SU-DHL-6 (cell line): ENCODE measurements around the gene CACNG3.

Source experiments
- H2AFZ ChIP-seq: fragments of 200-600 bp; sonication (generic); 2 replicates; pipeline ENCODE4 v1.6.1; 2014; ENCODE audit warnings: low read depth, mild to moderate bottlenecking, moderate library complexity, mixed read lengths, antibody characterized with exemption, low read length; ENCODE audit not compliant: severe bottlenecking
- H3F3A ChIP-seq: fragments of 200-600 bp; shearing (Covaris generic); 2 replicates; pipeline ENCODE4 v1.6.0; 2016; ENCODE audit warnings: antibody characterized with exemption, mild to moderate bottlenecking; ENCODE audit not compliant: insufficient read depth
- H3K27ac ChIP-seq: fragments of 200-600 bp; sonication (generic); 2 replicates; pipeline ENCODE4 v1.5.1; 2016; ENCODE audit warnings: low read depth, mild to moderate bottlenecking, low read length, moderate library complexity, mixed read lengths
- H3K27me3 ChIP-seq: fragments of 200-600 bp; sonication (generic), shearing (Covaris generic); 2 replicates; pipeline ENCODE4 v1.6.0; 2014; ENCODE audit warnings: mild to moderate bottlenecking, low read length
- H3K36me3 ChIP-seq: fragments of 200-600 bp; sonication (generic); 2 replicates; pipeline ENCODE4 v1.6.1; 2014; ENCODE audit warnings: mild to moderate bottlenecking, low read length, mixed read lengths
- H3K4me2 ChIP-seq: fragments of 300-600, 200-600 bp; shearing (Covaris generic), sonication (generic); 2 replicates; pipeline ENCODE4 v1.6.0; 2014; ENCODE audit warnings: low read length, low read depth, mild to moderate bottlenecking; ENCODE audit not compliant: poor library complexity, severe bottlenecking
- H3K4me3 ChIP-seq: fragments of 200-600 bp; sonication (generic); 2 replicates; pipeline ENCODE4 v1.5.1; 2014; ENCODE audit warnings: antibody characterized with exemption, low read length, mild to moderate bottlenecking, mixed read lengths; ENCODE audit not compliant: insufficient read depth, poor library complexity, severe bottlenecking
- H3K79me2 ChIP-seq: fragments of 200-600 bp; sonication (generic); 2 replicates; pipeline ENCODE4 v1.6.1; 2014; ENCODE audit warnings: mild to moderate bottlenecking, low read length, moderate library complexity; ENCODE audit not compliant: insufficient read depth
- H3K9ac ChIP-seq: fragments of 200-600 bp; sonication (generic); 2 replicates; pipeline ENCODE4 v1.7.0; 2014; ENCODE audit warnings: mild to moderate bottlenecking, low read length
- H3K9me2 ChIP-seq: fragments of 200-600 bp; sonication (generic); replicated peaks from 2 replicates; pipeline ENCODE4 v1.6.1; 2014; ENCODE audit warnings: low read length; ENCODE audit not compliant: insufficient read depth
- H3K9me3 ChIP-seq: fragments of 200-600 bp; sonication (generic); 2 replicates; pipeline ENCODE4 v1.6.1; 2014; ENCODE audit warnings: low read length, mixed read lengths; ENCODE audit not compliant: insufficient read depth
- H4K20me1 ChIP-seq: fragments of 200-600 bp; sonication (generic); 2 replicates; pipeline ENCODE4 v1.6.1; 2014; ENCODE audit warnings: low read depth, mild to moderate bottlenecking, antibody characterized with exemption, low read length, moderate library complexity, mixed read lengths
- CTCF ChIP-seq: fragments of 200-600 bp; sonication (generic); IDR thresholded peaks from one replicate; pipeline ENCODE4 v1.5.1; 2017; ENCODE audit warnings: antibody characterized with exemption, mild to moderate bottlenecking, low read length, moderate library complexity; ENCODE audit not compliant: insufficient read depth, poor library complexity, severe bottlenecking
- EZH2phosphoT487 ChIP-seq: fragments of 200-600 bp; sonication (generic), shearing (Covaris generic); conservative IDR thresholded peaks from 2 replicates; pipeline ENCODE4 v1.6.1; 2018; ENCODE audit warnings: mild to moderate bottlenecking, antibody characterized with exemption, low read length, moderate library complexity, mixed read lengths

CACNG3 gene

GRCh38 chr16:24322106-24322505 is 66.0 kb downstream of the CACNG3 start:
- Histone ChIP-seq H3K79me2 (no peaks in the 10 kb centered on the region), H3K9me3 (no peaks in the 10 kb centered on the region), H3K4me2 (no peak overlapping the region), H3K9me2 (no peaks in the 10 kb centered on the region), H3K4me3 (no peak overlapping the region), H3K27ac (no peak overlapping the region), H3K27me3 (no peaks in the 10 kb centered on the region), H3K36me3 (no peaks in the 10 kb centered on the region), H3F3A (no peaks in the 10 kb centered on the region), H3K9ac (no peak overlapping the region), H2AFZ (no peak overlapping the region), H4K20me1 (no peaks in the 10 kb centered on the region)
- TF ChIP-seq EZH2phosphoT487 (no peak), CTCF (no peak)

DNA sequence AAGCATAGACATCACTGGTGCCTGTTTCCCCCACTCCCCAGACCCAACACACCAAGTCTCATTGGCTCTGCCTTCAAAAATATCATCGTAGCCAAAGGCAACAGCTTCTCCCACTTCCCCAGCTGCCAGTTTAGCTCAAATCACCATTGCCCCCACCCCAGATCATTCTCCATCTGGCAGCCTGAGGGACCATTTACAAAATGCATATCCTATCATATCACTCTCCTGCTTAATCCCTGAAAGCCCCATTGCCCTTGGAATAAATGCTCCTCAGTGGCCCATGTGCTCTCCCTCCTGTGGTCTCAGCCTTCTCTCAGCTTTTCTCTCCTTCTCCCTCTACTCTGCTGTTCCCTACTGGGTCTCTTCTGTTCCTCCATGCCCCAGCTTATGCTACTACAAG is 68.3 kb downstream of the CACNG3 start:
- Histone ChIP-seq H3K9ac (no peak overlapping the region), H3K36me3 (no peaks in the 10 kb centered on the region), H3K27me3 (no peaks in the 10 kb centered on the region), H3K9me2 (no peaks in the 10 kb centered on the region), H3K4me3 (no peak overlapping the region), H3K4me2 (no peak overlapping the region), H3K9me3 (no peaks in the 10 kb centered on the region), H3K27ac (no peak overlapping the region), H2AFZ (no peak overlapping the region), H4K20me1 (no peaks in the 10 kb centered on the region), H3K79me2 (no peaks in the 10 kb centered on the region), H3F3A (no peaks in the 10 kb centered on the region)
- TF ChIP-seq CTCF (no peak), EZH2phosphoT487 (no peak)

DNA sequence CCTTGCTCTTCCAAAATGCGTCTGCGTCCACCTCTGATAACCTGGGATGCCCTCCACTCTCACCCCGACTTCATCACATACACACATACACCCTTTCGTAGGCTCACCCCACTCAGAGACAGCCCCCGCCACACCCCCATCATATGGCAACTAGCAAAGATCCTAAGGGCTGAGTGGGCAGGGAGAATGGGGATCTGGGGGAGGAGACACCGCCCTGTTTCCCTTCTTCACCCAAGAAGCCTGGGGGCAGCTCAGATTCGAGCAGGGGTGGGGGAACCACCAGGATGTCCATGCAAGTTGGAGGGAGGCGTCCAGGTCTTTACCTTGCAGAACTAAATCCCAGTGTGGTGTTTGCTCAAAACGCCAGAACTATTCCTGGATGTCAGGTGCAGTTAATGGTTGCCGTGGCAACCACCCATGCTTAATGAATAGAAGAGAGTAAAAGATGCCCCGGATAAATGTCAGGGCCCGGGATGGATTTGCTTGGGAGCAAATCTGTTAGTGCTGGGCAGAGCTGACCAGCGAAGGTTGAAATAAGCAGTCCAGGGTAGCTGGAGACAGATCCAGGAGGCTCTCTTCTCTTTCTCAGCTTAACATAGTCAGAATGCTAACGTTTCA is 72.8 kb downstream of the CACNG3 start:
- H3K4me2 ChIP-seq = no peak overlapping the region
- H3K27me3 ChIP-seq = no peaks in the 10 kb centered on the region
- H3K4me3 ChIP-seq = no peak overlapping the region
- H3K9ac ChIP-seq = no peak overlapping the region
- H3K9me2 ChIP-seq = no peaks in the 10 kb centered on the region
- no peaks in the 10 kb centered on the region for H3F3A ChIP-seq
- no peak overlapping the region for H3K27ac ChIP-seq
- H2AFZ ChIP-seq = no peak overlapping the region
- H3K9me3 ChIP-seq = no peaks in the 10 kb centered on the region
- no peak for TF ChIP-seq EZH2phosphoT487
- no peak for TF ChIP-seq CTCF
- H3K79me2 ChIP-seq = no peaks in the 10 kb centered on the region
- no peaks in the 10 kb centered on the region for H3K36me3 ChIP-seq
- no peaks in the 10 kb centered on the region for H4K20me1 ChIP-seq
